HG03064 (cell line): ENCODE measurements around the gene FBXO42.

ENCODE experiments used
- ATAC-seq: cut with Tn5 transposase; IDR thresholded peaks from one replicate; pipeline ENCODE4 v1.9.1; 2021; ENCODE audit warnings: low read depth; ENCODE audit not compliant: unreplicated experiment

The FBXO42 gene

GRCh38 chr1:16334655-16335340 is 17.5 kb downstream of the FBXO42 start:
- ATAC-seq: no peak

- no peak for ATAC-seq
Measured at GRCh38 chr1:16326833-16327404, 25.4 kb downstream of the FBXO42 start.

- ATAC-seq: no peak
Measured at GRCh38 chr1:16324456-16324890, 27.8 kb downstream of the FBXO42 start.

- ATAC-seq: no peak
Measured at GRCh38 chr1:16321176-16321867, 31.0 kb downstream of the FBXO42 start.

GRCh38 chr1:16318555-16318954 is 33.7 kb downstream of the FBXO42 start:
- ATAC-seq: no peak

- ATAC-seq: no peak
Measured at GRCh38 chr1:16315437-16315836, 36.8 kb downstream of the FBXO42 start.

GRCh38 chr1:16307222-16307621 is 45.1 kb downstream of the FBXO42 start:
- ATAC-seq: no peak

GRCh38 chr1:16302709-16303627 is 49.3 kb downstream of the FBXO42 start:
- ATAC-seq: no peak

GRCh38 chr1:16300436-16300835 is 51.8 kb downstream of the FBXO42 start:
- no peak for ATAC-seq

- ATAC-seq: no peak
Measured at GRCh38 chr1:16298653-16299052, 53.6 kb downstream of the FBXO42 start.

GRCh38 chr1:16296643-16297042 is 55.6 kb downstream of the FBXO42 start:
- ATAC-seq: no peak

- ATAC-seq: no peak
Measured at GRCh38 chr1:16294219-16295212, 57.8 kb downstream of the FBXO42 start.

- ATAC-seq: no peak
Measured at GRCh38 chr1:16293538-16293937, 58.7 kb downstream of the FBXO42 start.

- no peak for ATAC-seq
Measured at GRCh38 chr1:16292739-16293138, 59.5 kb downstream of the FBXO42 start.

- no peak for ATAC-seq
Measured at GRCh38 chr1:16289959-16290358, 62.3 kb downstream of the FBXO42 start.

GRCh38 chr1:16286122-16286521 is 66.2 kb downstream of the FBXO42 start:
- no peak for ATAC-seq

- no peak for ATAC-seq
Measured at GRCh38 chr1:16281765-16282164, 70.5 kb downstream of the FBXO42 start.

- no peak for ATAC-seq
Measured at GRCh38 chr1:16279186-16279585, 73.1 kb downstream of the FBXO42 start.

- ATAC-seq: no peak
Measured at GRCh38 chr1:16276302-16277030, 75.8 kb downstream of the FBXO42 start.
